Measurements from ENCODE around the gene TRHDE. TPM values are rescaled to one million over a fixed set of nuclear protein-coding genes. Genes with fewer than 3 reads are reported as not detected.

The TRHDE gene
- total RNA-seq, 1 donor from 2014 or later = 34.9 TPM

- Histone ChIP-seq H3K4me1 (no peaks in the 10 kb centered on the region), H3K27ac (no peak overlapping the region), H3K4me3 (no peak overlapping the region), H3K36me3 (no peaks in the 10 kb centered on the region), H3K9me3 (no peaks in the 10 kb centered on the region), H3K27me3 (no peaks in the 10 kb centered on the region)
- DNase-seq (ENCODE audit: extremely low spot score in 2 of 2) = no peak
- TF ChIP-seq POLR2A (IDR thresholded peaks at IDR 0.05) = no peak
- no peak for TF ChIP-seq POLR2AphosphoS5 (IDR thresholded peaks at IDR 0.05; ENCODE audit: insufficient read depth in 1 of 2, low read depth in 1 of 2)
- TF ChIP-seq CTCF (IDR thresholded peaks at IDR 0.05) = no peak
- intact Hi-C loops (cut with DNase I) = no loop called here
Observed at GRCh38 chr12:72546106-72546505, 273.9 kb downstream of the TRHDE start.

GRCh38 chr12:72547573-72547972 lies 275.4 kb downstream of the TRHDE start:
- intact Hi-C loops (cut with DNase I) = no loop called here
- Histone ChIP-seq H3K4me3 (no peak overlapping the region), H3K9me3 (no peaks in the 10 kb centered on the region), H3K27me3 (no peaks in the 10 kb centered on the region), H3K36me3 (no peaks in the 10 kb centered on the region), H3K27ac (no peak overlapping the region), H3K4me1 (no peaks in the 10 kb centered on the region)
- DNase-seq (ENCODE audit: extremely low spot score in 2 of 2) = no peak
- no peak for TF ChIP-seq CTCF (IDR thresholded peaks at IDR 0.05)
- no peak for TF ChIP-seq POLR2A (IDR thresholded peaks at IDR 0.05)
- no peak for TF ChIP-seq POLR2AphosphoS5 (IDR thresholded peaks at IDR 0.05; ENCODE audit: insufficient read depth in 1 of 2, low read depth in 1 of 2)

- no peaks in the 10 kb centered on the region for H3K9me3 ChIP-seq
- no peak overlapping the region for H3K27ac ChIP-seq
- H3K36me3 ChIP-seq = no peaks in the 10 kb centered on the region
- no peaks in the 10 kb centered on the region for H3K4me1 ChIP-seq
- no peak for TF ChIP-seq CTCF (IDR thresholded peaks at IDR 0.05)
- no peak for TF ChIP-seq POLR2A (IDR thresholded peaks at IDR 0.05)
- TF ChIP-seq POLR2AphosphoS5 (IDR thresholded peaks at IDR 0.05; ENCODE audit: insufficient read depth in 1 of 2, low read depth in 1 of 2) = no peak
- H3K4me3 ChIP-seq = no peak overlapping the region
- no peak for DNase-seq (ENCODE audit: extremely low spot score in 2 of 2)
- H3K27me3 ChIP-seq = no peaks in the 10 kb centered on the region
- intact Hi-C loops (cut with DNase I) = no loop called here
Observed at GRCh38 chr12:72549184-72549583, 277.0 kb downstream of the TRHDE start.

- H3K27me3 ChIP-seq = no peaks in the 10 kb centered on the region
- H3K27ac ChIP-seq = no peak overlapping the region
- DNase-seq (ENCODE audit: extremely low spot score in 2 of 2) = no peak
- no peaks in the 10 kb centered on the region for H3K4me1 ChIP-seq
- H3K4me3 ChIP-seq = no peak overlapping the region
- no peaks in the 10 kb centered on the region for H3K9me3 ChIP-seq
- TF ChIP-seq POLR2AphosphoS5 (IDR thresholded peaks at IDR 0.05; ENCODE audit: insufficient read depth in 1 of 2, low read depth in 1 of 2) (no peak), CTCF (IDR thresholded peaks at IDR 0.05) (no peak), POLR2A (IDR thresholded peaks at IDR 0.05) (no peak)
- H3K36me3 ChIP-seq = no peaks in the 10 kb centered on the region
- intact Hi-C loops (cut with DNase I) = no loop called here
Observed at GRCh38 chr12:72560003-72560769, 288.0 kb downstream of the TRHDE start.

- H3K27me3 ChIP-seq = no peaks in the 10 kb centered on the region
- H3K4me1 ChIP-seq = no peaks in the 10 kb centered on the region
- intact Hi-C loops (cut with DNase I) = no loop called here
- no peak for TF ChIP-seq CTCF (IDR thresholded peaks at IDR 0.05)
- no peak for TF ChIP-seq POLR2A (IDR thresholded peaks at IDR 0.05)
- TF ChIP-seq POLR2AphosphoS5 (IDR thresholded peaks at IDR 0.05; ENCODE audit: insufficient read depth in 1 of 2, low read depth in 1 of 2) = no peak
- H3K4me3 ChIP-seq = no peak overlapping the region
- no peak overlapping the region for H3K27ac ChIP-seq
- DNase-seq (ENCODE audit: extremely low spot score in 2 of 2) = no peak
- H3K9me3 ChIP-seq = no peaks in the 10 kb centered on the region
- H3K36me3 ChIP-seq = no peaks in the 10 kb centered on the region
Observed at GRCh38 chr12:72570601-72571000, 298.4 kb downstream of the TRHDE start.

All from vagina (tissue), 2 donors.